ENCODE measurements around the gene WDR53. TPM values are rescaled to one million over a fixed set of nuclear protein-coding genes. Genes with fewer than 3 reads are reported as not detected.
"Not testable (repeated sequence)": the region's sequence is repeated elsewhere in the genome, so short reads cannot be mapped to it uniquely, and the experiment has no call there.

WDR53 gene
- total RNA-seq (2022) (12.1 and 17.8 TPM in 2 replicates), Bru-seq, nascent RNA (percentile 75 among the genes with signal in this experiment), BruChase-seq, experiment 1, labeled RNA remaining after a 2-hour chase (percentile 76 among the genes with signal in this experiment), BruChase-seq, experiment 2, labeled RNA remaining after a 6-hour chase (percentile 64 among the genes with signal in this experiment)
- long read RNA-seq, partial matches to known transcripts, result 9 of 35 reads
- long read RNA-seq, other reads (novel, unspliced or antisense), result 24 of 35 reads

DNA sequence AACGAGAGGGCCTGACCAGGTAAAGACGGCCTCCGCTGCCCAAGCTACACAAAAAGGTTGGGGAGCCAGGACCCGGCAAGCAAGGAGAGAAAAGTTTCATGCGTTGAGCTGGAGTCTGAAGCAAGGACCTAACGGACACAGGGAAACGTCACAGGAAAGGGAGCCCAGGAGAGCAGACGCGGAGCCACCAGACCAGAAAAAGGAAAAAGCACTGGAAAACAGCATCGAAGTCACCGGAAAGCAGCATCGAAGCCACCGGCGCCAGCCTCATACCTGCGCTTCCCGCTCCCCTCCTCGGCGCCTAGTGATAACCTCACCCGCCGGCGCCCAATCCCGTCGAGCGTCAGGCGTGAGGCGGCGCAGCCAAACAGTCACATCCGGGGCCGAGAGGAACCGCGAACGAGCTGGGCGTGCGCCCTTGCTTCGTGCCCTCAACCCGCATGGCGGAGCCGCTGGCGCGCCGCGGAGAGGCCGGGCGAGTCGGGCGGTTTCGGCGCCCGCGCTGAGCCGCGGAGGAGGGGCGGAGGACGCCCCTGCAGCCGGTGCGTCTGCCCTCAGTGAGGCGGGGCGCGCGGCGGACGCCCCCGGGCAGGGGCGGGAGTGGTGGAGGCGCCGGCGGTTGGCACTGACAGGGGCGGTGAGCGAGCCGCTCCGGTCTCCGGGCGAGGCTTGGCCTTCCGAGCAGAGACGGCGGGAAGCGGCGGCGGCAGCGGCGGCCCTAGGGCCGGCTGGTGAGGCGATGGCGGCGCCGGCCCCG is at the start of gene WDR53, which contains the start of gene FBXO45:
Gene WDR53 (minus strand): TSS at position 309 of the 757 bp plus-strand sequence. CDS start 7,079 bp downstream, outside the sequence.
Gene FBXO45 (plus strand): TSS at position 415 of the 757 bp plus-strand sequence. CDS start 325 bp downstream, at position 740.
- H3K9me3 Mint-ChIP-seq (ENCODE audit: unreplicated experiment), result no peaks in the 10 kb centered on the region
- peak; percentile 94 to 96 for DNase-seq
- Histone ChIP-seq H3K9me3 (no peaks in the 10 kb centered on the region), H3K36me3 (ENCODE audit: control insufficient read depth, insufficient read depth, low read length) (no peaks in the 10 kb centered on the region), H3K27me3 (replicated peaks; ENCODE audit: control insufficient read depth, insufficient read depth, low read length) (no peaks in the 10 kb centered on the region), H3K4me1 (peaks cover 10% of the 10 kb centered on the region), H3K4me3 (ENCODE audit: low read depth, low read length) (peak within 1 kb of the TSS; percentile 96)
- intact Hi-C loops (cut with micrococcal nuclease; ENCODE audit: unreplicated experiment), result loop anchor here (1.0 to 5.0 kb wide), 2 partner anchors 65 to 81 kb away; partner anchors contain the start of gene RNF168
- CTCF ChIA-PET, result no interaction called here
- TF ChIP-seq, protein P1, sequence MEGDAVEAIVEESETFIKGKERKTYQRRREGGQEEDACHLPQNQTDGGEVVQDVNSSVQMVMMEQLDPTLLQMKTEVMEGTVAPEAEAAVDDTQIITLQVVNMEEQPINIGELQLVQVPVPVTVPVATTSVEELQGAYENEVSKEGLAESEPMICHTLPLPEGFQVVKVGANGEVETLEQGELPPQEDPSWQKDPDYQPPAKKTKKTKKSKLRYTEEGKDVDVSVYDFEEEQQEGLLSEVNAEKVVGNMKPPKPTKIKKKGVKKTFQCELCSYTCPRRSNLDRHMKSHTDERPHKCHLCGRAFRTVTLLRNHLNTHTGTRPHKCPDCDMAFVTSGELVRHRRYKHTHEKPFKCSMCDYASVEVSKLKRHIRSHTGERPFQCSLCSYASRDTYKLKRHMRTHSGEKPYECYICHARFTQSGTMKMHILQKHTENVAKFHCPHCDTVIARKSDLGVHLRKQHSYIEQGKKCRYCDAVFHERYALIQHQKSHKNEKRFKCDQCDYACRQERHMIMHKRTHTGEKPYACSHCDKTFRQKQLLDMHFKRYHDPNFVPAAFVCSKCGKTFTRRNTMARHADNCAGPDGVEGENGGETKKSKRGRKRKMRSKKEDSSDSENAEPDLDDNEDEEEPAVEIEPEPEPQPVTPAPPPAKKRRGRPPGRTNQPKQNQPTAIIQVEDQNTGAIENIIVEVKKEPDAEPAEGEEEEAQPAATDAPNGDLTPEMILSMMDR (IDR thresholded peaks at IDR 0.05; ENCODE audit: insufficient read depth in 1 of 2, low read depth in 1 of 2, low read length in 1 of 2, severe bottlenecking in 1 of 2, unreplicated experiment in 1 of 2), result no peak
- no peaks in the 10 kb centered on the region for H3K27me3 Mint-ChIP-seq (ENCODE audit: insufficient read depth, unreplicated experiment)
- H3K36me3 Mint-ChIP-seq (ENCODE audit: insufficient read depth, unreplicated experiment), result no peaks in the 10 kb centered on the region
- peak within 1 kb of the TSS; percentile 83 for H3K4me3 Mint-ChIP-seq (ENCODE audit: unreplicated experiment)
- BruUV-seq (replicated peaks), result no TSS peak
- POLR2A ChIA-PET, result interaction anchor here (0.5 to 1.3 kb wide), 7 partner anchors 16 to 894 kb away, joined by 3 to 4 read pairs (median 3); partner anchors contain the start of gene UBXN7
- peaks cover 5% of the 10 kb centered on the region for H3K4me1 Mint-ChIP-seq (ENCODE audit: low read depth, unreplicated experiment)
- peak within 1 kb of the TSS; percentile 98 for H3K27ac Mint-ChIP-seq (ENCODE audit: unreplicated experiment)

- ChIA-PET CTCF (no interaction called here), POLR2A (no interaction called here)
- intact Hi-C loops (cut with micrococcal nuclease; ENCODE audit: unreplicated experiment), result no loop called here
- peaks cover 29% of the 10 kb centered on the region for H3K4me1 ChIP-seq
- no peaks in the 10 kb centered on the region for H3K27me3 ChIP-seq (replicated peaks; ENCODE audit: control insufficient read depth, insufficient read depth, low read length)
- Mint-ChIP-seq H3K4me3 (ENCODE audit: unreplicated experiment) (no peak overlapping the region), H3K9me3 (ENCODE audit: unreplicated experiment) (no peaks in the 10 kb centered on the region), H3K36me3 (ENCODE audit: insufficient read depth, unreplicated experiment) (no peaks in the 10 kb centered on the region), H3K4me1 (ENCODE audit: low read depth, unreplicated experiment) (peaks cover 16% of the 10 kb centered on the region), H3K27me3 (ENCODE audit: insufficient read depth, unreplicated experiment) (no peaks in the 10 kb centered on the region), H3K27ac (ENCODE audit: unreplicated experiment) (no peak overlapping the region)
- DNase-seq, result no peak
- no peaks in the 10 kb centered on the region for H3K36me3 ChIP-seq (ENCODE audit: control insufficient read depth, insufficient read depth, low read length)
- no TSS peak for BruUV-seq (replicated peaks)
- no peak overlapping the region for H3K4me3 ChIP-seq (ENCODE audit: low read depth, low read length)
- H3K9me3 ChIP-seq, result no peaks in the 10 kb centered on the region
- TF ChIP-seq, protein P1 (IDR thresholded peaks at IDR 0.05; ENCODE audit: insufficient read depth in 1 of 2, low read depth in 1 of 2, low read length in 1 of 2, severe bottlenecking in 1 of 2, unreplicated experiment in 1 of 2), result no peak
Measured at GRCh38 chr3:196617256-196617655, 48.9 kb upstream of the WDR53 start.

DNA sequence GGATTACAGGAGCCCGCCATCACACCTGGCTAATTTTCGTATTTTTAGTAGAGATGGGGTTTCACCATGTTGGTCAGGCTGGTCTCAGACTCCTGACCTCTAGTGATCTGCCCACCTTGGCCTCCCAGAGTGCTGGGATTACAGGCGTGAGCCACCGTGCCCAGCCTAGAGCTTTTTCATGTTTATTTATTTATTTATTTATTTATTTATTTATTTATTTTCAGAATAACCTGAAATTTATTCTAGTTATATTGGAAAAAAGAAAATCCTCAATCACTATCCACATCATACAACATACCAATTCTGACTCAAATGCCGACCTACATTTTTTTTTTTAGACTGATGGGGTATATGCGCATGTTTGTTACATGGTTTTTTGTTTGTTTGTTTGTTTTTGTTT is 46.9 kb upstream of the WDR53 start:
- H3K4me1 ChIP-seq, result peaks cover 30% of the 10 kb centered on the region
- H3K27ac Mint-ChIP-seq (ENCODE audit: unreplicated experiment); H3K36me3 ChIP-seq (ENCODE audit: control insufficient read depth, insufficient read depth, low read length); H3K9me3 Mint-ChIP-seq (ENCODE audit: unreplicated experiment); H3K27me3 Mint-ChIP-seq (ENCODE audit: insufficient read depth, unreplicated experiment); DNase-seq; H3K27me3 ChIP-seq (replicated peaks; ENCODE audit: control insufficient read depth, insufficient read depth, low read length); H3K4me3 Mint-ChIP-seq (ENCODE audit: unreplicated experiment); BruUV-seq (replicated peaks); H3K4me3 ChIP-seq (ENCODE audit: low read depth, low read length); H3K36me3 Mint-ChIP-seq (ENCODE audit: insufficient read depth, unreplicated experiment); intact Hi-C loops (cut with micrococcal nuclease; ENCODE audit: unreplicated experiment); CTCF ChIA-PET; POLR2A ChIA-PET; H3K9me3 ChIP-seq: not testable (repeated sequence)
- H3K4me1 Mint-ChIP-seq (ENCODE audit: low read depth, unreplicated experiment), result peaks cover 12% of the 10 kb centered on the region
